ENCODE data around the gene CKAP2L. TPM values are rescaled to one million over a fixed set of nuclear protein-coding genes. Genes with fewer than 3 reads are reported as not detected.

CKAP2L gene
- total and polyA plus RNA-seq, 9 of the 15 experiments (the other 6 are each of a cell fraction or from before 2014, with no cell fraction given): 10.4 to 21.9 (median 14.2) TPM

- TF ChIP-seq HDAC2 (IDR thresholded peaks at IDR 0.05) (peak; percentile 92), ZMIZ1 (IDR thresholded peaks at IDR 0.05; ENCODE audit: low read depth in 2 of 2, low read length in 2 of 2) (no peak), SAFB2 (IDR thresholded peaks at IDR 0.05; ENCODE audit: borderline replicate concordance, low read depth, low read length, severe bottlenecking) (no peak), ZNF311 (CRISPR knock-in tag; IDR thresholded peaks at IDR 0.05) (peak; percentile 81), NFE2 (IDR thresholded peaks at IDR 0.05; ENCODE audit: low read depth) (peak; percentile 90), CHAMP1 (IDR thresholded peaks at IDR 0.05) (peak; percentile 83; the same call in 1 of the 2 replicates), KDM1A (IDR thresholded peaks at IDR 0.05) (peak in 1 of 2 experiments; percentile 38; a peak in 2 of 4 replicates), ZBTB34 (CRISPR knock-in tag; IDR thresholded peaks at IDR 0.05) (peak; percentile 31; the same call in 1 of the 2 replicates)
- TF ChIP-seq, protein P1, sequence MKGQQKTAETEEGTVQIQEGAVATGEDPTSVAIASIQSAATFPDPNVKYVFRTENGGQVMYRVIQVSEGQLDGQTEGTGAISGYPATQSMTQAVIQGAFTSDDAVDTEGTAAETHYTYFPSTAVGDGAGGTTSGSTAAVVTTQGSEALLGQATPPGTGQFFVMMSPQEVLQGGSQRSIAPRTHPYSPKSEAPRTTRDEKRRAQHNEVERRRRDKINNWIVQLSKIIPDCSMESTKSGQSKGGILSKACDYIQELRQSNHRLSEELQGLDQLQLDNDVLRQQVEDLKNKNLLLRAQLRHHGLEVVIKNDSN (CRISPR knock-in tag; IDR thresholded peaks at IDR 0.05): peak; percentile 91
Measured at GRCh38 chr2:112794131-112794733, 29.8 kb upstream of the CKAP2L start (continued).
